ENCODE measurements around the gene RNU6-7. TPM values are rescaled to one million over a fixed set of nuclear protein-coding genes. Genes with fewer than 3 reads are reported as not detected.

RNU6-7 gene
- polyA plus RNA-seq, 1 donor = not detected

DNA sequence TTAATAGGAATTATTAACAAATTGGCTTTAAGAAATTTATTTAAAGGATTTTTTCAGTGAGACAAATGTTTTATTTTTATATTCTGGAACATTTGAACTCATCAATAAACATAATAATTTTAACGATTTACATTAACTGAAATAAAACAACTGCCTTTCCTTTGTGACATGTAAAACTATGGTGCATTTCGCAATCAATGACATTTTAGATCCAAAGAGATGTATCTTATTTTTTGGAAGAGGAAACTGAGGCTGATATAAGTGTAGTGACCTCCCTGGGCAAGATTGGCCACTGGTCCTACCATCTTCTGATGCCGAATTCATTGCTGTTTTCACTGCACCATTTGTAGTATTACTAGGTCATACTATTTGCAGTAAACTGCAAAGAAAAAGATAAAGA lies 3.7 kb downstream of the RNU6-7 start:
- DNase-seq (ENCODE audit: low read depth) = no peak

DNA sequence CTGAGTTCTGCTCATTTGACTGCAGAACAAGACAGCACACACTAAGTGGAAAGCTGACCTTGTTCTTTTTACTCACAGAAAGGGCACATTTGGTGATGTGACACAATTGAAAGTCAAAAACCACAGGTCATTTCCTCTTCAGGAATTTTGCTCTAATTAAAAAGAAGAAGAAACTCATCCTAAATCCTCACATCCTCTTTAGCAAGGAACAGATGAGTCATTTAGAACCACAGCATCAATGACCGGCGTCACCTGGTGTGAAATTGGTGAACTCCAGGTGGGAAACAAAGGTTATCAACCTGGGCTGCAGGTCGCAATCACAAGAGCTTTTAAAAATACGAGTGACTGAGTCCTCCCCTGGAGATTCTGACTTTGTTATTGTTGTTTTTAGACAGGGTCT lies 4.1 kb downstream of the RNU6-7 start:
- no peak for DNase-seq (ENCODE audit: low read depth)

GRCh38 chr14:32206552-32206951 lies 4.7 kb downstream of the RNU6-7 start:
- DNase-seq (ENCODE audit: low read depth) = no peak

DNA sequence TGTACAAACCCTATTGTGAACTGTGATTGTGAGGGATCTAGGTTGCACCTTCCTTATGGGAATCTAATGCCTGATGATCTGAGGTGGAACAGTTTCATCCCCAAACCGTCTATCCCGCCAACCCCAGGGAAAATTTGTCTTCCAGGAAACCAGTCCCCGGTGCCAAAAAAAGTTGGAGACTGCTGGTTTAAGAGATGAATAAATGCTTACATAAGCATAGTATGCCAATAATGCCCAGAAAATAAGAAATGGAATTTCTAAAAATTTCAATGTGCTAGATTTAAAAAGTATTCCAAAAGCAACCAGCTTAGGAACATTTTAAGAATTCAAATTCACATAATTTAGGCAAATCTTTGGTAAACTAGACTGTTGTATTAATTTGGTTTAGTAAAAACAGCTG lies 6.6 kb downstream of the RNU6-7 start:
- no peak for DNase-seq (ENCODE audit: low read depth)

DNA sequence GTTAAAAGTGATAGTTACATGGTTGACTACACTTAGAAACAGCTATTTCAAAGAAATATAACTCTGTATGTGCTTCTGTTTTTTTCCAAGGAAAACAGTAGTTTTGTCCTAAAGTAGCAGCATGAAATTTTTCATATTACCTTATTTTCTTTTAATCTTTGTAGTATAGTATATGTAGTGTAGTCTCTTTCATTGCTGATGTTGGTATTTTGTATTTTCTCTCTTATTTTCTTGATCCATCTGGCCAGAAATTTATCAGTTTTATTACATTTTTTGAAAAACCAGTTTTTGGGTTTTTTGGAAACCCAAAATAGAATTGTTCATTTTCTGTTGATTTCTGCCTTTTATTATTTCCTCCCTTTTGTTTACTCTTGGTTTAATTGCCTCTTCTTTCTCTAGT lies 7.6 kb downstream of the RNU6-7 start:
- no peak for DNase-seq (ENCODE audit: low read depth)

- no peak for DNase-seq (ENCODE audit: low read depth)
Observed at GRCh38 chr14:32211068-32211404, 9.2 kb downstream of the RNU6-7 start.

GRCh38 chr14:32212833-32213232 lies 11.0 kb downstream of the RNU6-7 start:
- no peak for DNase-seq (ENCODE audit: low read depth)

DNA sequence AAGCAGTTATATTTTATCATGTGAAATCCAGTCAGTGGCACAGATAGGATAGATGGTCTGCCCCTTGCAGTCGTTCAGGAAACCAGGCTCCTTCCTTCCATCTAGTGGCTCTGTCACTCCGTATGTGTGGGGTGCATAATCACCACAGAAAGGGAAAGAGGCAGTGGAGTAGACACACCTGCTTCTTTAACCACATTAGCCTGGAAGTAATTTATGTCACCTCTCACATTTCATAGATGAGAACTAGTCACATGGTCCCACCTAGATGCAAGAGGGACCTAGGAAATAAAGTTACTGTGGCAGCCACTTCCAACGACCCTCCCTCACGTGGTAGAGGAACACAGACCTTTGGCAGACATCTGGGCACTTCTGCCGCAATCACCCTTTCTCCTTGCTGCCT lies 15.5 kb downstream of the RNU6-7 start:
- DNase-seq (ENCODE audit: low read depth) = no peak

DNA sequence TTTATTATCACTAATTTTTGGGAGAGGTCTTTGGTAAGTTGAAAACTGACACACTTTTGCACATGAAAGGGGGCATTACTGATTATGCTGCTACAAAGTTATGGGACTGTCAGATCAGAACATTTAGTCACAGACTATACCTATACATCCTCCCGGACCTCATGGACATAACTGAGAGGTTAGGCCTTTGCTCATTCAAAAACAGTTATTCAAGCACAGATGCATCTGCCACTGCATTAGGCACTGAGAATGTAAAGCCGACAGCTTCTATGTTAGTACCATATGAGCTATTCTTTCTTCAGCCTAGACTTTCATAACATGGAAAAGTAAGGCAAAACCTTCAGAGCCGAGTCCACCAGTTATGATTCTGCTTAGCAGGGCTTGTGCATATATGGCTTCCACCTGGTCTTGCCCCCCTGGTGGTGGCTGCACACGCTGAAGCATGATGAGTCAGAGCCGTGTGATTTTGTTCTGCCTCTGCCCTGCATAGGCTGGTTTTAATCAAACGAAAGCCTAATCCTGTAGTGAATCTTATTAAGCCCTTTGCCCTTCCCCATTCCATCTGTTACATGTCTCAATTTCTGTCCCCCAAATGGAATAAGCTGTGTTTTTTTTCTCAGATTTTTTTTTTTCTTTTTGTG lies 23.0 kb downstream of the RNU6-7 start:
- no peak for DNase-seq (ENCODE audit: low read depth)

- no peak for DNase-seq (ENCODE audit: low read depth)
Observed at GRCh38 chr14:32225378-32225920, 23.6 kb downstream of the RNU6-7 start.

- DNase-seq (ENCODE audit: low read depth) = no peak
Observed at GRCh38 chr14:32226056-32226455, 24.2 kb downstream of the RNU6-7 start.

GRCh38 chr14:32230181-32230580 lies 28.3 kb downstream of the RNU6-7 start:
- DNase-seq (ENCODE audit: low read depth) = no peak

- no peak for DNase-seq (ENCODE audit: low read depth)
Observed at GRCh38 chr14:32230695-32231280, 28.9 kb downstream of the RNU6-7 start.

GRCh38 chr14:32232481-32232880 lies 30.6 kb downstream of the RNU6-7 start:
- DNase-seq (ENCODE audit: low read depth) = no peak

DNA sequence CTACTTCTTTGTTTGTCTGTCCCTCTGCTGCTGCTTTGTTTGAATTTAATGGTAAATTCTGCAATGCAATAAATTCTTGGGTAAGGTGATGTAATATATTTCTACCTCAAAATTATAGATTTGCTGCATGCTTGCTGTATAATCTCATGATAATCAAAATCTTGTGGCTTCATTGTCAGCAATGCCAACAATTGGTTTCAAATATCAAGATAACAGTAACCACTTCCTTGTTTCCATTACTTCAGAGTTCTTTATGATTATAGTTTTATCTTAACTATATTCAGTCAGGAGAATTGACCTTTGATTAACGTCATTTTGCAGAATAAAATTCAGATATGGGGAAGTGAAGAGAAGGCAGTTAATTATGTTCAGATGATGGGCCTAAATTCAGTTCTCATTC lies 31.4 kb downstream of the RNU6-7 start:
- no peak for DNase-seq (ENCODE audit: low read depth)

DNA sequence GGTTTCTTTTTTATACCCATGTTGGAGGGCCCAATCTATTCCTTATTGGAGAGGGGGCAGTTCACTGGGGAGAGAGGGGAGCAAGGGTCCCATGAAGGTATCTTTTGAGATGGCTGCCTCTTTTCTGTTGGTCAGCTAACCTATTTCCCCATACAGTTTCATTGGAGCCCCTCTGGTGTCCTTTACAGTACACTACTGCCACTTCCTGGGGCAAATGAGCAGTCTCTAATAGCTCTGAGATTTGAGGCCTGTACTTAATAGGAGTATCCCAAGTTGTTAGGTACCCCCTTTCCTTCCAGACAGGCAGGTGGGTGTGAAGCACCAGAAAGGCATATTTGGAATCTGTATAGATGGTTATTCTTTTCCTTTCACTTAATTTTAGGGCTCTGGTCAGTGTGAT lies 42.6 kb downstream of the RNU6-7 start:
- no peak for DNase-seq (ENCODE audit: low read depth)

GRCh38 chr14:32246751-32247150 lies 44.9 kb downstream of the RNU6-7 start:
- DNase-seq (ENCODE audit: low read depth) = no peak

GRCh38 chr14:32249371-32249770 lies 47.5 kb downstream of the RNU6-7 start:
- no peak for DNase-seq (ENCODE audit: low read depth)

GRCh38 chr14:32249780-32250179 lies 47.9 kb downstream of the RNU6-7 start:
- no peak for DNase-seq (ENCODE audit: low read depth)

DNA sequence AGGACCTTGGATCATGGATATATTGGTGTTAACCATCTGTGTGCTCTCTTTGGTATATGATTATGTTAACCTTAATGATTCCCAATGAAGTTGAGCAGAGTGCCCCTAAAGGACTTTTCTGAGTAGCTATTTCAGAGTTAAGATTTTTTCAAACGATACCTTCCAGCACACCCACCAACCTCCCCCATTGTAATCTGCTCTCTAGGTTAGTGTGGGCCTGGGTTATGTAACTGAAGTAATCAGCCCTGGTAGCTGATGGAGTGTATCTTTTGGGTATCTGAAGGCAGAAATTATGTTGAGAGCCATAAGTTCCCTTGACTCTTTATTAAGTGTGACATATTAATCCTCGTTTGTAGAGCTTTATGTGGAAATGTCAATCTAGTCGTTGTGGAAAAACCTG lies 48.8 kb downstream of the RNU6-7 start:
- DNase-seq (ENCODE audit: low read depth) = no peak

DNA sequence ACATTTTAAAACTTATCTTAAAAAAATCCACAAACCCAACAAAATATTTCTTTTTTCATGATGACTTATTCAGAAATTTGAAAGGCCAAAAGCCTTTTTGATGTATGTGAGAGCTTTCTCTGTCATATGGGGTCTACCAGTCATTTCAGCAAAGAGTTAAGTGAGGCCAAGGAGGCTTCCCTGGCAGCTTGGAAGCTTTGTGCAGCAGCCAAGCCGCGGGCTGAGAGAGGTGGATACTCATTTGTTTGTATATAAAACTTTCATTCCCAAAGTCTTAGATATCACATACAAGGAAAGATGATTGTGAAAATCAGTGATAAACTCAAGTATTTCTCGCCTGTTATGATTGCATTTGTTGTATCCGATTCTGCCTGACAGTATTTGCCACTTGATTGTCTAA lies 49.7 kb downstream of the RNU6-7 start:
- no peak for DNase-seq (ENCODE audit: low read depth)

Data from forelimb muscle (tissue), 1 donor.